Islet precursor cell (in vitro differentiated cells): ENCODE data around the gene SLX9.

ENCODE experiments used
- DNase-seq: peaks from one replicate; pipeline ENCODE4 v3.0.0-alpha.2; 2018

SLX9 gene

GRCh38 chr21:44931501-44932407 is 8.1 kb upstream of the SLX9 start:
- no peak for DNase-seq

DNA sequence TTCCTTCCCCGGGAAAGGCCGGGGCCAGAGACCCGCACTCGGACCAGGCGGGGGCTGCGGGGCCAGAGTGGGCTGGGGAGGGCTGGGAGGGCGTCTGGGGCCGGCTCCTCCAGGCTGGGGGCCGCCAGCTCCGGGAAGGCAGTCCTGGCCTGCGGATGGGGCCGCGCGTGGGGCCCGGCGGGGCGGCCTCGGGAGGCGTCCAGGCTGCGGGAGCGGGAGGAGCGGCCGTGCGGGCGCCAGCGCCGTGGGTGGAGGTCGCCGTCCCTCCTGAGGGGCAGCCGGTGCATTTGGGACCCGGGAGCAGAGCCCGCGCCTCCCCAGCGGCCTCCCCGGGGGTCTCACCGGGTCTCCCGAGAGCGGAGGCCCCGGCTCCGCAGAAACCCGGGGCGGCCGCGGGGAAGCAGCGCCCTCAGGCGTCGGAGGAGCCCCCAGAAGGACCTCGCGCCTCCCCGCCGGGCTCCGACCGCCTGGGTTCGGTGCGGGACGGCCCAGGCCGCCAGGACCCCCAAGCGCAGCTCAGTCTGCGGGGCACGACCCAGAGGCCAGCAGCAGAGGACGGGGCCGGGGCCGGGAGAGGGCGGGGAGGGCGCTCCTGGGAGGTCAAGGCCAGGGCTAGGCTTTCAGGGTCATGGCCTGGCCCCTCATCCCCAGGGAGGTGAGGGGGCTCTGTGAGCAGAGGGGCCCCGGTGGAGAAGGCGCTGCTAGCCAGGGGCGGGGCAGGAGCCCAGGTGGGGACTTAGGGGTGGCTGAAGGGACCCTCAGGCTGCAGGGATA is 7.2 kb upstream of the SLX9 start:
- no peak for DNase-seq

- no peak for DNase-seq
Observed at GRCh38 chr21:44933199-44933917, 6.5 kb upstream of the SLX9 start.

DNA sequence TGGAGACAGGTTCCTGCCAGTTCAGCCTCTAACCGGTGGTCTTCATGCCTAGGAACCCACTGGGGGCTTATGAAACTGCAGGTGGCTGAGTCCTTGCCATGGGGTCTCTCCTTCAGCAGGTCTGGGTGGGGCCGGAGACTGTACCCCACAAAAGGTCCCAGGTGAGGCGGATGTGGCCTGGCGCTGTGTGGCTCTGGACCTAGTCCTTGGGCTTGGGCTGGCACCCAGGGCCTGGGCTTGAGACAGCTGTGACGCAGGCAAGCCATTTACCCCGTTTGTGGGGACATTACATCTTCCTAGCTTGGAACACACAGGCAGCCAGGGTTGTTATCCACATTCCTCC is 5.9 kb upstream of the SLX9 start:
- no peak for DNase-seq

DNA sequence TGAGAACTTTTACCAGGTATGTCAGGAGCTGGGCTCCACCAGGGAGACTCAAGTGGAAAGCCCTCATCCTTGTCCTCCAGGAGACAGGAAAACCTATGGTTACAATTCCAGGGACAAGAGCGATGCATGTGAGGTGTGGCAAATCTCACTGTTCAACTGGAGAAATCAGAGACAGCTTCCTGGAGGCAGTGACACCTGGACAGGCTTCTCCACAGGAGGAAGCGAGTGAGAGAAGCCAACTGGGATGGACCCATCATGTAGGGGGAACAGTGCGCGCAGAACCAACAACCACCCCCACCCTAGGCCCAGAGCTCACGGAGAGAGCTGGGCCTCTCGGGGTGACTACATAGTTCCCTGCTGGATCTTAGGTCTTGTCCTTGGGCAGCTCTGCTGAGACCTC is 5.6 kb upstream of the SLX9 start:
- DNase-seq, result no peak

DNA sequence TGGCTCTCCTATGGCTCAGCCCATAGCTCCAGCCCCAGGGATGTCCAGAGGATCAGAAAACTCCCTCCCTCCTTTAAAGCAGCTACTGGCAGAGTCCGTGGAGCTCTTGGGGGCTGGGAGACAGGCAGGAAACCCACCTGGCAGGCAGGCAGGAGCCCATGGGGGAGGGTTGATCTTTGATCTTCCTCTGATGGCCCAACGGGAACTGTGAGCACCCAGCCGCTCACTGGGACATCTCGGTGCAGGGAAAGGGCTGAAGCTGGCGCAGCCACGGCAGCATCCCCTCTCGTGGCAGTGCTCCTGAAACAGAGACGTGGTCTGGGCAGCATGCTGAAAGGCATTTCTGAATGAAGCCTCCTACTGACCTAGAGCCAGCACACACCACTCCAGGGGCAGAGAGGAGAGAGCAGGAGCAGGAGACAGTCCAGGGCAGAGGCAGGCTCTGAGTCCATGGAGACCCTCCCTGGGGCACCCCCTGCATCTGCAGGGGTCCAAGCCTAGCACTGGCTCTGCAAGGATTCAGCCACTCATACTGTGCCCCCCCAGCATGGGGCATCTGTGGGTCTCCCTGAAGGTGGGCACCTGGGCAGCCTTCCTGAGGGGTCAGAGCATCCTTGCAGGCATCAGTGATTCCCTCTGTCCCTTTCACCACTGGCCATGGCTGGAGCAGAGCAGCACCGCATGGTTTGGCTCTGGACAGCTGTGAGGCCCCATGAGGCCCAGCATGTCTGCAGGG is 4.9 kb upstream of the SLX9 start:
- DNase-seq, result no peak

DNA sequence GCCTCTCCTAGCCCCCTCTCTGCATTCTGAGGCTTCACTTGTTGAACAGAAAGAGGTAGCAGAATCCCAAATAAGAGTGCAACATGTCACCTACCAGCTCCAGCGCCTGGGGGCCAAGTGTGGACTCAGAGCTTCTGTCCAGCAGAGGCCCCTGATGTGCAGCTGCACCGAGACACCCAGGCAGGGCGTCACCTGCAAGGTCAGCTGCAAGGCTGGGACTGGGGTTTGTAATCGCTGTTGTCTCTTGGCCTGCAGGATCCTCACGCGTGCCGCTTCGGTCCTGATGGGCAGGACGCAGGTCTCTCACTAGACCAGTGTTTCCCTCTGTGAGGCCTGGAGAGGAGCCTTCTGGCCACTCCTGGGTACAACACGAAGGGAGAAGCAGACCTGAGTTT is 4.3 kb upstream of the SLX9 start:
- no peak for DNase-seq

- no peak for DNase-seq
Observed at GRCh38 chr21:44938772-44939531, 877 bp upstream of the SLX9 start.

DNA sequence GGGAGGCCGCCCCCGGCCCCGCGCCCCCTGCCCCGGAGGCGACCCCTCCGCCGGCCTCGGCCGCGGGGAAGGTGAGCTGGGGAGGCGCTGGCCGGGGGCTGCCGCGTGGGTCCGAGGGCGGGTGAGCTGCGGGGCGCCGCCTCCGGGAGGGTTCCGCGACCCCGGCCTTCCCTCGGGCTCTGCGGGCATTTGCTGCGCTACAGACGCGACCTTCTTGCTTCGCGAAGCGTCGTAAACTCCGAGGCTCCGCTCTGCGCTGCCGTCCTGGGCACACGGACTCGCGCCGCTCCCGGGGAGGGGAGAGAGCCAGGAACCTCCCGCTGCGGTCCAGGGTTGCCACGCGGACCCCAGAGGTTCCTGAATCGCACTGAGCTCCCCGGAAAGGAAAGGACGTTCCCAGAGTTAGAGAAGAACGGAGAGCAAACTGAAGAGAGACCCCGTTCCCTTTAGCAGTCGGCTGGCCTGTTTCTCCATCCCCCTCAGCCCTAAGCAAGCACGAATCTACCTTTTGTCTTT is 345 bp downstream of the SLX9 start:
- no peak for DNase-seq

DNA sequence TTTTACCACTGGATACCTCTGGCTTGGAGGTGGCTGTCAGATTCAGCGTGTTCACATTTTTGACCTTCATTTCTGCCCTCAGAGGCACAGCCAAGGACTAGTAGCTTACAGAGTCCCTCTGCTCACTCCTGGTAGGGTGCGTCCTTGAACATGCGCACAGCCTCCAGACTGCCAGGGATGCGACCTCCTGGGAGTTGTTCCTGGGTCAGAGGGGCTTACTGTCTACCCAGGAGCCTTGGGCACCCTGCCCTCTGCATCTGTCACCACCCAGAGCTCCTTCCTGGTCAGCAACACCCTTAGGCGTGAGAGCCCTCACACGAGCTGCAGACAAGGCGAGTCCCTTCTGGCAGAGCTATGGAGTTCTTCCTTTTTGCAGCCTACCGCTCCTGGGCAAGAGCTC is 1.7 kb downstream of the SLX9 start:
- DNase-seq, result no peak

- DNase-seq, result no peak
Observed at GRCh38 chr21:44942566-44942965, 2.7 kb downstream of the SLX9 start.

GRCh38 chr21:44943005-44943685 is 3.3 kb downstream of the SLX9 start:
- no peak for DNase-seq

DNA sequence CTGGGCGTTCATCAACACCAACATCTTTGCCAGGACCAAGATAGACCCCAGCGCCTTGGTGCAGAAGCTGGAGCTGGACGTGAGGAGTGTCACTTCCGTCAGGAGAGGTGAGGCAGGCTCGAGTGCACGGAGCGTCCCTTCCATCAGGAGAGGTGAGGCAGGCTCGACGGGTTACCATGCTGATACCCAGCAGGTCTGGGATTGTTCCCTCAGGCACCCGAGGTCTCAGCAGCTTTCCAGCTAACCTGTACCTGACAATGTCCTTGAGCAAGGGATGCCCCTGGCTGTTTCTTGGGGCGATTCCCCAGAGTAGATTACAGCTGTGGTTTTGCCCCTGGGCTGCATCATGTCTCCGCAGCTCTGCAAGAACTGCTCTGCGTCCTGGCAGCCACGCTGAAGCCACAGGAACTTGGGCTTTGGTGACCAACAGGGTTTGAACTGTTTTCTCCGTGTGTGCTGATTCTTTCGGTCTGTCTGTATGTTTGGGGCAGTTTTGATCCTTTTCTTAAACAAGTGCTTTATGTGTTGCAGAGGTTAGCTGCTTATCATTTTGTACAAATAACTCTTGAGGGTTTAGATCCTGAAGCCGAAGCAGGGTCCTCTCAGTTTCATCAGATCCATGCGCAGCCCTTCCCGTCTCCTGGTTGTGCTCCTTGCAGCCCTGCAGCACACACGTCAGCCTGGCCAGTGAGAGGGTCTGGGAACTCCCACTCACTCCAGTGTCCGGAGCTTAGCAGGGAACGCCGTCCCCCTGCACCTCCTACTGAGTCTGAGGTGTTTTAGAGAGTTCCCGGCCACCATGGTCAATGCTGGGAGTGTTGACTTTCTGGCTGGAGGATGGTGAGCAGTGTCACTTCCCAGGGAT is 4.1 kb downstream of the SLX9 start:
- no peak for DNase-seq

GRCh38 chr21:44944596-44944995 is 4.8 kb downstream of the SLX9 start:
- DNase-seq, result no peak

DNA sequence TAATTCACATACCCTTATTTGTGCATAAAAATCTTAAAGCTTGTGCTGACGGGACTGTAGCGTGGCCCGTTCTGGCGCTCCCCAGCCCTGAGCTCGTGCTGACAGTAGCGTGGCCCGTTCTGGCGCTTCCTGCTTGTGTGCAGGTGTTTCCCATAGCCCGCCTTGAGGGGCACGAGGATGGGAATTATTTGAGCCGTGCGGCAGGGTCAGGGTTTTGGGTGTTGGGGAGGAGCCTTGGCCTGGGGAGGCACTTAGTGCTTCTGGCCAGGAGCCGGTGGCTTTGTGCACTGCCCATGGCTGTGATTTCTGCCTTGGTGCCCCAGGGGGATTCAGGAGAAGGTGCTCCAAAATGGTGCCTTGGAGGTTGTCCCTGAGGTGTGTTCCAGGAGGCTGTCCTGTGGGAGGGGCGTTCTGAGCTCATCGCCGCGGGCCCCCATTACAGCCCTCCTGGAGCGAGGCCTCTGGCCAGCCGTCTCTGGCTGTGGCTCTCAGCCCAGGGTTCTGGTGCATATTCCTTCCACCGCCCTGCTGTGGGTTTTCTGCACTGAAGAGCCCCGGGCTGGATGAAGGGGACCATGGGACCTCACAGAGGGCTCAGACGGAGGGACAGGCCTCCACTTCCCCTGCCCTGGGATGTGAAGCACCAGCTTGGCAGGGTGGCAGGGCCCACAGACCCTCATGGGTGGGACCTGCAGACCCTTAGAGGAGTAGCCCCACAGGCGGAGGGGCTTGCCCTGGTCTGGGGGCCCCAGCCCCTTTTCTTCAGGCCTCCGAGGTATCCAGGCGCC is 6.6 kb downstream of the SLX9 start:
- DNase-seq, result no peak

- no peak for DNase-seq
Observed at GRCh38 chr21:44947111-44947929, 7.5 kb downstream of the SLX9 start.

GRCh38 chr21:44947930-44948331 is 8.1 kb downstream of the SLX9 start:
- no peak for DNase-seq

- DNase-seq, result no peak
Observed at GRCh38 chr21:44948426-44949120, 8.7 kb downstream of the SLX9 start.
